ENCODE measurements around the gene MYL1. TPM values are rescaled to one million over a fixed set of nuclear protein-coding genes. Genes with fewer than 3 reads are reported as not detected.

MYL1 gene
- total and polyA plus RNA-seq, 4 donors, result 0.21 TPM; not detected in 3

DNA sequence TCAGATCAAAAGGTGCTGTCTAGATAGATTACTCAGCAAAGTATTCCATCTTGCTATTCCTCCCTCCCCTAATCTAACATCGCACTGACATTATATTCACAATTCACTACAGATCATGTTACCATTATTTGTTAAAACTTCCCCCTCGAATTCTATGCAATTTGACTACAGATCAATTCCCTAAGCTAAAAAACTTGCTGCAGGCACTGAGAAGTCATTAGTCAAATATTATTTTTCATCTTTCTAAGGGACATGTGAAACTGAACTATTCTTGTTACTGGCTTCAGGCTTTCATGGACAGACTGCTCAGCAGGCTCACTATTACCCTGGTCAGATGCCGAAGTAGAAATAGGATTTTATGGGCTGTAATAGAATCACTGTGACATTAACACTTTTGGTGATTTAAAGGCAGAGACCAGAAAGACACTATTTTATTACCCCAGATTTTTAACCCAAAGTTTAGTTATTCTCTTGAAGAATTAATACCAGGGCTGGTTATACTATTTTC lies 15.1 kb downstream of the MYL1 start:
- DNase-seq, result no peak
- no peak for ATAC-seq (ENCODE audit: insufficient read depth, low FRiP score)
- H3K9me3 ChIP-seq (ENCODE audit: control insufficient read depth in 4 of 4, insufficient read depth in 3 of 4, low read length in 3 of 4), result no peaks in the 10 kb centered on the region
- no peak overlapping the region for H3K9ac ChIP-seq (ENCODE audit: insufficient read depth in 1 of 2, low read length in 2 of 2)
- 75% methylated on average over 3 of the region's 3 CpGs for WGBS, 2 donors
- no peak overlapping the region for H3K27ac ChIP-seq (ENCODE audit: low read depth in 1 of 2, low read length in 1 of 2)
- no peaks in the 10 kb centered on the region for H3K4me1 ChIP-seq (ENCODE audit: control insufficient read depth in 5 of 5, insufficient read depth in 5 of 5, low read length in 5 of 5)
- no peaks in the 10 kb centered on the region for H3K36me3 ChIP-seq (ENCODE audit: control insufficient read depth in 4 of 4, insufficient read depth in 4 of 4, low read length in 4 of 4)
- H3K27me3 ChIP-seq (ENCODE audit: control insufficient read depth in 3 of 3, insufficient read depth in 3 of 3, low read length in 2 of 3), result no peaks in the 10 kb centered on the region
- no peak overlapping the region for H3K4me3 ChIP-seq
- TF ChIP-seq, protein P1, sequence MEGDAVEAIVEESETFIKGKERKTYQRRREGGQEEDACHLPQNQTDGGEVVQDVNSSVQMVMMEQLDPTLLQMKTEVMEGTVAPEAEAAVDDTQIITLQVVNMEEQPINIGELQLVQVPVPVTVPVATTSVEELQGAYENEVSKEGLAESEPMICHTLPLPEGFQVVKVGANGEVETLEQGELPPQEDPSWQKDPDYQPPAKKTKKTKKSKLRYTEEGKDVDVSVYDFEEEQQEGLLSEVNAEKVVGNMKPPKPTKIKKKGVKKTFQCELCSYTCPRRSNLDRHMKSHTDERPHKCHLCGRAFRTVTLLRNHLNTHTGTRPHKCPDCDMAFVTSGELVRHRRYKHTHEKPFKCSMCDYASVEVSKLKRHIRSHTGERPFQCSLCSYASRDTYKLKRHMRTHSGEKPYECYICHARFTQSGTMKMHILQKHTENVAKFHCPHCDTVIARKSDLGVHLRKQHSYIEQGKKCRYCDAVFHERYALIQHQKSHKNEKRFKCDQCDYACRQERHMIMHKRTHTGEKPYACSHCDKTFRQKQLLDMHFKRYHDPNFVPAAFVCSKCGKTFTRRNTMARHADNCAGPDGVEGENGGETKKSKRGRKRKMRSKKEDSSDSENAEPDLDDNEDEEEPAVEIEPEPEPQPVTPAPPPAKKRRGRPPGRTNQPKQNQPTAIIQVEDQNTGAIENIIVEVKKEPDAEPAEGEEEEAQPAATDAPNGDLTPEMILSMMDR (IDR thresholded peaks at IDR 0.05; ENCODE audit: control extremely low read depth, extremely low read depth), result no peak

DNA sequence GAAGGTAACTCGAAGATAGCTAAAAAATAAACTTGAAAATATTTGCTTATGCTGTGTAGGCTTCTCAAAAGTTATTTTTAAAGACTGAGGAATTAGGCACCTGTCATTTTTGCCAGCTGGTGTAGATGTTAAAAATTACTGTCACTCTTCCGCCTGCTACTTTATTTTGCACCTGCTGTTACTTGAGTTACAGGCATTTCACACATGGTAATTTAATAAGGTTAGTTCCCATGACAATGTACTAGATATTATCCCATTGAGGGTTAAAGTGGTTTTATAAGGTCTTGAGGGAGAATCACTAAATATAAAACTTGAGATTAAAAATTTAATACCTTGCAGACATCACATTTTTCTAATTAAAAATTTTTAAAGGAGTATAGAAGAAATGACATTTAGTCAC lies 26.6 kb downstream of the MYL1 start:
- no peaks in the 10 kb centered on the region for H3K27me3 ChIP-seq (ENCODE audit: control insufficient read depth in 3 of 3, insufficient read depth in 3 of 3, low read length in 2 of 3)
- 84 to 86% methylated on average over 2 of the region's 2 CpGs for WGBS, 2 donors
- H3K9ac ChIP-seq (ENCODE audit: insufficient read depth in 1 of 2, low read length in 2 of 2), result no peak overlapping the region
- no peak overlapping the region for H3K4me3 ChIP-seq
- DNase-seq (no peak), ATAC-seq (ENCODE audit: insufficient read depth, low FRiP score) (no peak)
- TF ChIP-seq, protein P1 (IDR thresholded peaks at IDR 0.05; ENCODE audit: control extremely low read depth, extremely low read depth), result no peak
- no peaks in the 10 kb centered on the region for H3K4me1 ChIP-seq (ENCODE audit: control insufficient read depth in 5 of 5, insufficient read depth in 5 of 5, low read length in 5 of 5)
- H3K36me3 ChIP-seq (ENCODE audit: control insufficient read depth in 4 of 4, insufficient read depth in 4 of 4, low read length in 4 of 4), result no peaks in the 10 kb centered on the region
- H3K27ac ChIP-seq (ENCODE audit: low read depth in 1 of 2, low read length in 1 of 2), result no peak overlapping the region
- H3K9me3 ChIP-seq (ENCODE audit: control insufficient read depth in 4 of 4, insufficient read depth in 3 of 4, low read length in 3 of 4), result peaks cover 0 to 3% (median 0%) of the 10 kb centered on the region in 4 donors

DNA sequence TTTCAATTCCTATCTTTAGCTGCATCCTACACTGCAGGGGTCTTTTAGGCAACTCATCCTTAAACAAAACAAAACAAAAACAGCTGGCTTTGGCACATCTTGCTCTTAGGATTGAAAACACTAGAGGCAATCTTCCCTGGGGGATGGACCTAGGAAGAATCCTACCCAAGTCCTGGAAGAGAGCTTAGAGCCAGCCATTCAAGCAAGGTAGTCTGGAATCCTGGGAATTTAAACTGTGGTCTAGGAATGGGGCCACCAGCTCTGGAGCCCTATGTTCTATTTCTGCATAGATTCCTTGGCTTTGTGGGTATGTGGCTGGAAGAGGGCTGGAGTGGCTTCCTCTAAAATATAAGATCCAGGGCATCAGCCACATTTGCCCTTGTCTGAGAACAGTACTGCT lies 27.7 kb downstream of the MYL1 start:
- no peaks in the 10 kb centered on the region for H3K27me3 ChIP-seq (ENCODE audit: control insufficient read depth in 3 of 3, insufficient read depth in 3 of 3, low read length in 2 of 3)
- DNase-seq (no peak), ATAC-seq (ENCODE audit: insufficient read depth, low FRiP score) (no peak)
- no peak overlapping the region for H3K27ac ChIP-seq (ENCODE audit: low read depth in 1 of 2, low read length in 1 of 2)
- no peaks in the 10 kb centered on the region for H3K4me1 ChIP-seq (ENCODE audit: control insufficient read depth in 5 of 5, insufficient read depth in 5 of 5, low read length in 5 of 5)
- H3K4me3 ChIP-seq, result no peak overlapping the region
- peaks cover 0 to 3% (median 0%) of the 10 kb centered on the region in 4 donors for H3K9me3 ChIP-seq (ENCODE audit: control insufficient read depth in 4 of 4, insufficient read depth in 3 of 4, low read length in 3 of 4)
- no peak overlapping the region for H3K9ac ChIP-seq (ENCODE audit: insufficient read depth in 1 of 2, low read length in 2 of 2)
- TF ChIP-seq, protein P1 (IDR thresholded peaks at IDR 0.05; ENCODE audit: control extremely low read depth, extremely low read depth), result no peak
- no peaks in the 10 kb centered on the region for H3K36me3 ChIP-seq (ENCODE audit: control insufficient read depth in 4 of 4, insufficient read depth in 4 of 4, low read length in 4 of 4)

DNA sequence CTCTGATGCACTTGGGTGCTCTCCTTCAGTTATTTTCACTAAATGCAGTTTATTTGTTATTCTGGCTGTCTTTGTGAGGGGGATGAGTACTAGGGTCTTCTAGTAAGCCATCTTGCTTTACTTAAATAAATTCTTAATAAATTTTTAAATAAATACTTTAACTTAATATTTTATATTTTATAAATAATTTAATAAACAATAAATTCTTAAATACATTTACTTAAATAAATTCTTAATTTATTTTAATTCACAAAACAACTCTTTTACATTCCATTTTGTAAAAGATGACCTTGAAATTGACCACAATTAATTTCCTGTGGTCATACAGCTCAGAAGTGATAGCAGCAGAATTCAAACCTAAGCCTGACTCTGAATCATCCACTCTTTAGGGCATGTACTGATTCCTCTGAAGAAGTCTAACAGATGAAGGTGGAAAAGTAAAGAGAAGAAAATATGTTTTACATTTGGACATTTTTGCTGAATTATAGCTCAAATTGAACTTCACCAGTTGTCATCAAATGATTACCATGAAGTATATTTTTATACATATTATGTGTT lies 28.8 kb downstream of the MYL1 start:
- Histone ChIP-seq H3K9me3 (ENCODE audit: control insufficient read depth in 4 of 4, insufficient read depth in 3 of 4, low read length in 3 of 4) (peaks cover 0 to 3% (median 0%) of the 10 kb centered on the region in 4 donors), H3K4me3 (no peak overlapping the region), H3K36me3 (ENCODE audit: control insufficient read depth in 4 of 4, insufficient read depth in 4 of 4, low read length in 4 of 4) (no peaks in the 10 kb centered on the region), H3K9ac (ENCODE audit: insufficient read depth in 1 of 2, low read length in 2 of 2) (no peak overlapping the region), H3K27me3 (ENCODE audit: control insufficient read depth in 3 of 3, insufficient read depth in 3 of 3, low read length in 2 of 3) (no peaks in the 10 kb centered on the region), H3K4me1 (ENCODE audit: control insufficient read depth in 5 of 5, insufficient read depth in 5 of 5, low read length in 5 of 5) (no peaks in the 10 kb centered on the region), H3K27ac (ENCODE audit: low read depth in 1 of 2, low read length in 1 of 2) (no peak overlapping the region)
- ATAC-seq (ENCODE audit: insufficient read depth, low FRiP score) (no peak), DNase-seq (no peak)
- TF ChIP-seq, protein P1 (IDR thresholded peaks at IDR 0.05; ENCODE audit: control extremely low read depth, extremely low read depth), result no peak
